Measurements from ENCODE around the gene SYK.
A peak's percentile ranks its signal among the peaks of the same experiment; 100 is the strongest.

SYK gene

GRCh38 chr9:90909225-90909624 is 107.6 kb downstream of the SYK start:
- no peak for DNase-seq

- no peak for DNase-seq
Measured at GRCh38 chr9:90909747-90910283, 108.2 kb downstream of the SYK start.

DNA sequence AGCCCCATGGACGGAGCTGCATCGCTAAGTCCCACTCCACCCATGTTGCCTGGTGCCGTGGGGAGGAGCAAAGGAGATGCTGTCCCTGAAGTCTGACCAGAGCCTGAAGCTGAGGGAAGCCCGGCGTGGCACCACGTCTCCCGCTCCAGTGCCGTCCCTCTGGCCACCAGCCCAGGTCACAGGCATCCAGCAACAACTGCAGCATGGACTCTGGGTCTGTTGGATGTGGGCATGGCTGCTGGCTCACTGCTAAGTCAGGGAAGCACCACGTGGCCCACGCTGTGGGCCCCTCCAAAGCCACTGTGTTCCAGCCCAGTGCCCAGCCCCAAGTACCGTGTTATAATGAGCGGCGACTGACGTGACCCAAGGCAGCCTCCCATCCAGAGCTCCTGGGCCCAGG is 112.6 kb downstream of the SYK start:
- DNase-seq = no peak

- peak; percentile 85 for DNase-seq
Measured at GRCh38 chr9:90914868-90915483, 113.4 kb downstream of the SYK start.

DNA sequence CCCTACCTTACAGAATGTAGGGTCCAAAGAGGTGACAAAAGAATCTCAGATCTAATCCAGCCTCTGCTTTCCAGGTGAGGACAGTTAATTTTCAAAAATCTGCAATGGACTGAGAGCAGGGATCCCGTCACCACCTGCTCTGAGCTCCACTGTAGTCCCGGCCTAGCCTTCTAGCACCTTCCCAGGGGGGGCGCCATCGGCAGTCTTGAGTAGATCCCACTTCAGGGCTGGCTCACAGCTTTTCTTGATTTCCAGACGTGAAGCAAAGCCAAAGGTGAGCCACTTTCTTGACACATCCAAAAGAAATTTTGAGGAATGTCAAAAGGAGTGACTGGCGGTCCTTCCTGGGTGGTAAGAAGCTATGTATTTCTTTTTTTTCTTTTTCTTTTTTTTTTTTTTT is 114.1 kb downstream of the SYK start:
- peak; percentile 70 for DNase-seq

- no peak for DNase-seq
Measured at GRCh38 chr9:90916147-90916734, 114.6 kb downstream of the SYK start.

- DNase-seq = no peak
Measured at GRCh38 chr9:90919883-90920282, 118.3 kb downstream of the SYK start.

- no peak for DNase-seq
Measured at GRCh38 chr9:90921104-90921503, 119.5 kb downstream of the SYK start.

DNA sequence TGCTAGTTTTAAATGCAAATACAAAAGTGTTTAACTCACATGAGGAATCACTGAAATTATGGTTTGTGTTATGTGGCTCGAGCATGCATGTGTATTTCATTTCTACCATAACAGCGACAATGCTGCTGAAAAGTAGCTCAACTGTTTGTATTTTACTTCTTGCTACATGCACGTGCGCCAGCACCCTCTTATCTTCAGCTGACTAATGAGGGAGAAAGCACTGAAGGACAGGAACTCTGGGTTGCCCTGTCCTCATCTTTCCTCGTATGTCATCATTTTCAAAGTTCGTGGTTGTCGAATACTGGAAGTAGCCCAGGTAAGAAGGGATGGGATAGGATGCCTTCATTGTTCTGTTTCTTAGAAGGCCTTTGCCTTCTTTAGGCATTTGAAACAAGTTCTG is 120.3 kb downstream of the SYK start:
- DNase-seq = no peak

DNA sequence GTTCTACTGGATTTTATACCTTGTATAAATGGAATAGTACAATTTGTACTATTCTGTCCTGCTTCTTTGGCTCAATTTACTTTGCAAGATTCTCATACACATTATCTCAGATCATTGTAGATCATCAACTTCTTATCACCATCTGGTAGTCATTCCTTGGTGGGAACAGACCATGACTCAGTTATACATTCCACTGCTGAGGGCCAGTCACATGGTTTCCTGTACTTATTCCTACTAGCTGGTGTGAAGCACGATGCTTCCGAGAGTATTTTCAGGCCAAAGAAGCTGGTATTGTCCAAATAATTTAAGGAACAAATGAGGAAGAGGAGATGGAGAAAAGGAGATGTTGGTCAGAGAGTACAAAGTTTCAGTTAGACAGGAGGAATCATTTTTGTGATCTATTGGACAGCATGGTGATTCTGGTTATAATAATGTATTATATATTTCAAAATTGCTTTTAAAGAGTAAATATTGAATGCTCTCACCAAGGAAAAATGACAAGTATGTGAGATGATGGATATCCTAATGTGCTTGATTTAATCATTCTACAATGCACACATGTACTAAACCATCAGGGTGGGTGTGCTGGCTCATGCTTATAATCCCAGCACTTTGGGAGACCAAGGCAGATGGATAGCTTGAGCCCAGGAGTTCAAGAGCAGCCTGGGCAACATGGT is 124.1 kb downstream of the SYK start:
- DNase-seq = no peak

DNA sequence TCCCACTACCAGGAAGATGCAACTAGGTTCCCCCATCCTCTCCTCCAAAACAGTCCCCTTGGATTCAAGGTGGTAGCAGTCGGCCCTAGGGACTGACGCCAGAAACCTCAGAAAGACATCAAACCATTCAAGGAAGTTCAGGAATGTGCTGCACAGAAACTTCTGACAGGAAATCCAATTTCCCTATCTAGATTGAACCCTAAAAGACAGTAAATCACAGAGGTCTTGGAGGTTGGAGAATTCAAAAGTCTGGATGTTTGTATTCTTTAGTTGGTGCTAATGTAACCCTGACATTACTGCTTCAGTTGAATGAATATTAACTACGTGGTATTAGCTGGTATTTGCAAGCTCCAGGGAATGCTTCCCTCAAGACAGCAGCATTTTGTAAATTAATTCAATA is 125.3 kb downstream of the SYK start:
- DNase-seq = no peak

DNA sequence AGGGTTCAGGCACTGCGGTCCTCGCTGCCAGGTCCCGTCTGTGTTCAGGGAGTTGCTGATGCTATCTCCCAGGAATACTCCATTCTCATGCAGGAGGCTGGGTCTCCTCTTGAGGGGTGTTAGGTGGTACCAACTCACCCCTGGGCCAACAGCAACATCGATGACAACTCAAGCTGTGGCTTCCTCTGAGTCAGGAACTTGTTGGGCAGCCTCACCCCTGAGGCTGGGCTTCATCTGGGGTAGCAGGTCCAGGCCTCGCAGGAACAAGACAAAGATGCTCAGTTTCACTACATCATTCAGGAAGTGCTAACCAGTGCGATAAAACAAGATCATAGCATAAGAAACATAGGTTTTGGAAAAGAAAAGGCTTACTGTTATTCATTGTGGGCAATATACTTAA is 125.9 kb downstream of the SYK start:
- no peak for DNase-seq

GRCh38 chr9:90929626-90930025 is 128.0 kb downstream of the SYK start:
- DNase-seq = no peak

- no peak for DNase-seq
Measured at GRCh38 chr9:90933468-90933867, 131.8 kb downstream of the SYK start.

- no peak for DNase-seq
Measured at GRCh38 chr9:90939351-90939750, 137.7 kb downstream of the SYK start.

DNA sequence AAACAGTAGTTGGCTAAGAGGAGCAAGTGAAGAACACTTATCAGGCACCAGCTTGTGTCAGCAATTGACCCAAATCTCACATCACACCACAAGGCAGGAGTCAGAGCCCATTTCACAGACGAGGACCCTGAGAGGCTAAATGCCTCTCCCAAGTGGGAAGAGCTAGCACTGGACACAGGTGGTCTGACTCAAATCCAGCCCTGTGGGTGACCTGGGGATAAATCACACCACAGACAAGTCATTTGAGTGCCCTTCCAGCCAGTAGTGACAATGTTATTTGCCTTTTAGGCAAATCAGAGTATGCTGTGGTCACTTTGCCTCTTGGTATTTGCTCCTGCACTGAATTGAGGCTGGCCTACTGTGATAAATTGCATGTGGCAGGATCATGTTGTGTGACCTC is 138.7 kb downstream of the SYK start:
- no peak for DNase-seq

GRCh38 chr9:90941661-90942060 is 140.0 kb downstream of the SYK start:
- DNase-seq = no peak

DNA sequence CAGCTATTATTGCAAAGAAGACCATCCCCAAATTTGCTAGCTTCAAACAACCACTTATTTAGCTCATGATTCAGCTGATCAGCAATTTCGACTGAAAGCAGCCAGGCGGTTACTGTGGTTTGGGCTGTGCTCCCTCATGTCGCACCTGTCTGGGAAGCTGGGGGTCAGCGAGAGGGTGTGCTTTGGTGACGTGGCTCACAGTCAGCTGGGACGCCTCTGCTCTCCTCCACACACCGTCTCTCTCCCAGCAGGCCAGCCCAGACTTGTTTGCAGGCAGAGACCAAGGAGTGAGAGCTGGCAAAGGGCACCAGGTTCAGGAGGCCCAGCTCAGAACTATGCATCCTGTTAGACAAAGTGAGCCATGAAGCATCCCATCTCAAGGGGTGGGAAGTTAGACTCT is 140.9 kb downstream of the SYK start:
- peak; percentile 97 for DNase-seq

DNA sequence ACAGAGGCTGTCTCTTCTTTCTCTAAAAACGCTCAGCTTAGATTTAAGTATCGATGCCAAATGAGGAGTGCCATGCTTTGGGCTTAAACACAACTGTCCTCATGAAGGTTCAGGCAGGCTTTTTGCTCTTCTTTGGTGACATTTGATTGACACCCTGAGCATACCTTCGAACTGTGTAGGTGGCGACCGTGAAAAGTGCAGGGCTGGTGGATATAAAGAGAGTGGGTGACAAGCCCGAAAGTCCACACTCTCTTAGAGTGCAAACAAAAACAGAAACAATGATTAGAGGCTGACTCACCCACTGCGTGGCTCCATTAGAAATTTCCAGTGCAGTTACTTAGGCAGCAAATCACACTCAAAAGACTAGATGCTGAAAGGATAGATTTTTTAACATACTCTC is 141.7 kb downstream of the SYK start:
- DNase-seq = peak; percentile 74

DNA sequence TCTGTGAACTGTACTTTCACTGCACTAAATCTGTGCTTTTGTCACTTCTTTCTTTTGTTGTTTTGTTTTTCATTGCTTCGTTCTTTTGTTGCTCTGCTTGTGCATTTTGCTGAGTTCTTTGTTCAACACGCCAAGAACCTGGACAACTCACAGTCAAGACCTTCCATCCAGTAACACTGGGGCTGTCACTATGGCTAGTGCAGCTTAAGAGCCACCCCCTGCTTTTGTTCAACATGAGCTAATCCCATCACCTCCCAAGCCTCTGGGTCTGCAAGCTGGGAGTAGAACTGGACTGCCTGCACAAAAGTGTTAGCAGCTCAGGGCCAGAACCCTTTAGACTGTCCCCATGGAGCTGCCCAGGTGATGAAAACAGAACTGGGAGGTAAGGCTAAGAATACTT is 143.7 kb downstream of the SYK start:
- no peak for DNase-seq

GRCh38 chr9:90946982-90947381 is 145.4 kb downstream of the SYK start:
- no peak for DNase-seq

Measured in RPMI8226 (cell line).